HepG2 (cell line): Measurements from ENCODE around the gene AGRN. TPM values are rescaled to one million over a fixed set of nuclear protein-coding genes. Genes with fewer than 3 reads are reported as not detected.

Experiments
- ARID4A ChIP-seq: sonication (generic); formaldehyde crosslinking; IDR thresholded peaks from 2 replicates; pipeline ENCODE4 v1.5.0; 2020; ENCODE audit warnings: mild to moderate bottlenecking, missing genetic modification reagents, borderline replicate concordance
- FOSL2 ChIP-seq: sonication (generic); formaldehyde crosslinking; IDR thresholded peaks from 2 replicates; pipeline ENCODE4 v1.4.0; 2020; ENCODE audit warnings: missing genetic modification reagents
- HNF4G ChIP-seq, 2 experiments: sonication (generic) in 1 of 2; formaldehyde crosslinking in 1 of 2; IDR thresholded peaks; 2 replicates each; pipeline versions ENCODE4 v1.4.0 to v1.6.1; 2011 to 2020; ENCODE audit warnings: borderline replicate concordance in 2 of 2, low read depth in 2 of 2, mild to moderate bottlenecking in 2 of 2, low read length in 1 of 2, missing genetic modification reagents in 1 of 2, moderate library complexity in 1 of 2
- HOXA5 ChIP-seq: sonication (generic); formaldehyde crosslinking; IDR thresholded peaks from 2 replicates; pipeline ENCODE4 v1.4.0; 2020; ENCODE audit warnings: missing genetic modification reagents
- MEIS1 ChIP-seq: sonication (generic); formaldehyde crosslinking; IDR thresholded peaks from 2 replicates; pipeline ENCODE4 v1.9.0; 2021; ENCODE audit warnings: mild to moderate bottlenecking, missing genetic modification reagents, moderate library complexity, borderline replicate concordance
- PAXIP1 ChIP-seq: sonication (generic); formaldehyde crosslinking; conservative IDR thresholded peaks from 2 replicates; pipeline ENCODE4 v1.4.0; 2020; ENCODE audit warnings: mild to moderate bottlenecking, missing genetic modification reagents, moderate library complexity
- REST ChIP-seq, 2 experiments: IDR thresholded peaks; 2 replicates each; pipeline ENCODE4 v1.6.1; 2011 to 2012; ENCODE audit warnings: low read length in 2 of 2, borderline replicate concordance in 1 of 2, low read depth in 1 of 2, mild to moderate bottlenecking in 1 of 2, moderate library complexity in 1 of 2
- TAF1 ChIP-seq: sonication (generic); formaldehyde crosslinking; IDR thresholded peaks from 2 replicates; pipeline ENCODE4 v1.4.0; 2020; ENCODE audit warnings: missing genetic modification reagents
- TARDBP ChIP-seq: sonication (generic); formaldehyde crosslinking; IDR thresholded peaks from 2 replicates; pipeline ENCODE4 v1.8.0; 2022; ENCODE audit warnings: mild to moderate bottlenecking, missing genetic modification reagents
- ZFP41 ChIP-seq: sonication (generic); formaldehyde crosslinking; IDR thresholded peaks from 2 replicates; pipeline ENCODE4 v1.4.0; 2020; ENCODE audit warnings: mild to moderate bottlenecking, missing genetic modification reagents, borderline replicate concordance
- polyA plus RNA-seq, 8 experiments: library from polyadenylated mRNA; depleted of rRNA in 3 of 8; stranded (reverse) in 7 of 8; unstranded in 1 of 8; fragments of >200 nt; fragmentation: Illumina TruSeq in 4 of 8; extraction: Trizol in 4 of 8; gene quantifications; 2 replicates each; pipeline versions ENCODE4 v1.2.1 to v1.2.3, GENCODE V29; 2011 to 2016; ENCODE audit warnings: low read depth in 4 of 8, missing spikeins in 1 of 8, mixed read lengths in 1 of 8; ENCODE audit not compliant: insufficient read depth in 1 of 8
- total RNA-seq, 5 experiments: library from RNA; depleted of rRNA; stranded (reverse); fragments of >200 nt; fragmentation: Illumina TruSeq; extraction: Trizol; gene quantifications; 2 replicates each; pipeline ENCODE4 v1.2.3, GENCODE V29; 2016; ENCODE audit warnings: low read depth in 1 of 5
- TF ChIP-seq, protein P1 (sequence below): sonication (generic); formaldehyde crosslinking; IDR thresholded peaks from 2 replicates; pipeline ENCODE4 v1.5.0; 2020; ENCODE audit warnings: mild to moderate bottlenecking, missing genetic modification reagents

The AGRN gene
- total and polyA plus RNA-seq, 2 of the 13 experiments (the other 11 are each of a cell fraction or from before 2014, with no cell fraction given): 29.8 to 65.2 TPM

DNA sequence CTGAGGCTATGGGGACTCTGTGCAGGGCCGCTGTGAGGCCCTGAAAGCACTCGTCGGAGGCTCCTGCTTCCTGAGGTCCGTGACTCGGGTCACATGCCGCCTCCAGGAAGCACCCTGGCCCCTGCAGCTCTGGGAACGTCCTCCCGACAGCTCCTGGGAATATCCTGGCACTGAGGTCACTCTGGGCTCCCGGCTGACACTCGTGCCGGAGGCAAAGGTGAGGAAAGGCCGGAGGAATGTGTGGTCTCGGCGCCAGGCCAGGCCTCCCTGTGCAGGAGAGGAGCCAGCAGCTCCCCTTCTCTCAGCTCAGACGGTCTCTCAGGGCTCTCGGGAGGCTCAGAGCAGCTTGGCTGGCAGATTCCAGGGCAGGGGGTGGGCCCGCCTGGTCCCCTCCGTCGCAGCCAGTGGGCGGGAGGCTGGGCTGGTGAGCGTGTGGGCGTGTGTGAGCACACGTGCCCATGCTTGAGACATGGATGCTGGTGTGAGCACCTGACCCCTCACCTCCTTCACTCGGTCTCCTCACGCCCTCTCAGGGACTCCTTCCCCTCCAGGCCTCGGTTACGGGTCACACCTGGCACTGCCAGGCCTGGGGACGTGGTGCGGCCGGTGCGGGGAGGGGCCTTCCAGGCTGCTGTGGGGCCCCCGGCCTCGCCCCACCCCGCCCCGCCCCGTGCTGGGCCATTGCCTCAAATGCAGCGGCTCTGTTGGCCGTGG lies 59.6 kb downstream of the AGRN start (continued):
- TF ChIP-seq REST (IDR thresholded peaks at IDR 0.05; ENCODE audit: borderline replicate concordance in 1 of 2, low read depth in 1 of 2, low read length in 2 of 2) (no peak), HNF4G (IDR thresholded peaks at IDR 0.05; ENCODE audit: borderline replicate concordance, low read depth, low read length) (no peak), HNF4G (CRISPR knock-in tag; IDR thresholded peaks at IDR 0.05; ENCODE audit: borderline replicate concordance, low read depth) (no peak), HOXA5 (CRISPR knock-in tag) (0 out of 2 replicates have a peak, but pooled peaks have one; percentile 34), FOSL2 (CRISPR knock-in tag) (peak; percentile 37), PAXIP1 (CRISPR knock-in tag) (peak; percentile 48), ZFP41 (CRISPR knock-in tag) (peak; percentile 38; the same call in 1 of the 2 replicates), MEIS1 (CRISPR knock-in tag) (no peak; the same call in 1 of the 2 replicates), TARDBP (CRISPR knock-in tag) (peak; percentile 42; the same call in 1 of the 2 replicates), ARID4A (CRISPR knock-in tag) (peak; percentile 60; the same call in 1 of the 2 replicates), TAF1 (CRISPR knock-in tag) (peak; percentile 25; the same call in 1 of the 2 replicates)
- TF ChIP-seq, protein P1, sequence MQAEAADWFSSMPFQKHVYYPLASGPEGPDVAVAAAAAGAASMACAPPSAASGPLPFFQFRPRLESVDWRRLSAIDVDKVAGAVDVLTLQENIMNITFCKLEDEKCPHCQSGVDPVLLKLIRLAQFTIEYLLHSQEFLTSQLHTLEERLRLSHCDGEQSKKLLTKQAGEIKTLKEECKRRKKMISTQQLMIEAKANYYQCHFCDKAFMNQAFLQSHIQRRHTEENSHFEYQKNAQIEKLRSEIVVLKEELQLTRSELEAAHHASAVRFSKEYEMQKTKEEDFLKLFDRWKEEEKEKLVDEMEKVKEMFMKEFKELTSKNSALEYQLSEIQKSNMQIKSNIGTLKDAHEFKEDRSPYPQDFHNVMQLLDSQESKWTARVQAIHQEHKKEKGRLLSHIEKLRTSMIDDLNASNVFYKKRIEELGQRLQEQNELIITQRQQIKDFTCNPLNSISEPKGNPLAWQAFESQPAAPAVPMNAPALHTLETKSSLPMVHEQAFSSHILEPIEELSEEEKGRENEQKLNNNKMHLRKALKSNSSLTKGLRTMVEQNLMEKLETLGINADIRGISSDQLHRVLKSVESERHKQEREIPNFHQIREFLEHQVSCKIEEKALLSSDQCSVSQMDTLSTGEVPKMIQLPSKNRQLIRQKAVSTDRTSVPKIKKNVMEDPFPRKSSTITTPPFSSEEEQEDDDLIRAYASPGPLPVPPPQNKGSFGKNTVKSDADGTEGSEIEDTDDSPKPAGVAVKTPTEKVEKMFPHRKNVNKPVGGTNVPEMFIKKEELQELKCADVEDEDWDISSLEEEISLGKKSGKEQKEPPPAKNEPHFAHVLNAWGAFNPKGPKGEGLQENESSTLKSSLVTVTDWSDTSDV (CRISPR knock-in tag): 0 out of 2 replicates have a peak, but pooled peaks have one; percentile 87
